Measurements from ENCODE around the gene CHERP. TPM values are rescaled to one million over a fixed set of nuclear protein-coding genes. Genes with fewer than 3 reads are reported as not detected.

CHERP gene
- total and polyA plus RNA-seq, 2 donors: 2.5 to 25.4 TPM

DNA sequence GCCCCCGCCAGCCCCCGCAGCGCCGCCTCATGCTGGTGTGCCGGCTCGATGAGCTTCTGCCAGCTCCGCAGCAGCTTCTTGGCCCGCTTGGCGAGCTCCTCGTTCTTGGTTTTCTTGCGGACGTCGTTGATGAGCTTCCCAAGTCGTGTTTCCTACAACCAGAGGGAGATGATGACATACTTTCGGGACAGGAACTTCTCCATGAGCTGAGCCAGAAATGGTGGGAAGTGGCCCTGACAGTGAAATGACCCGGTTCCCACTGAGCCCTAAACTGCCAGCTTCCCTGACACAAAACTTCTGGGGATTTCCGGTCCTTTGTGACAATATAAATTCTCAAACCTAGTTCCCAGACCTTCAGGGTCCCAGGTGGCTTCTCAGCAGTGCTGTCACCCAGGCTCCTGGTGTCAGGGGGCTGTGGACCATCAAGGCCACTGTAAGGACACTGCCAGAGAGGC lies 35.3 kb upstream of the CHERP start:
- H3K4me1 ChIP-seq (ENCODE audit: control insufficient read depth in 2 of 2, insufficient read depth in 2 of 2, low read length in 2 of 2): peaks cover 21 to 27% of the 10 kb centered on the region in 2 donors
- H3K27me3 ChIP-seq (ENCODE audit: control insufficient read depth in 2 of 2, insufficient read depth in 1 of 2, low read length in 1 of 2): no peaks in the 10 kb centered on the region
- no peak for DNase-seq (ENCODE audit: low read depth in 6 of 9, low spot score in 9 of 9)
- H3K4me3 ChIP-seq (ENCODE audit: low read length in 2 of 2): no peak overlapping the region
- H3K27ac ChIP-seq (ENCODE audit: low read depth in 1 of 2, low read length in 1 of 2): no peak overlapping the region
- peaks cover 54 to 57% of the 10 kb centered on the region in 2 donors for H3K36me3 ChIP-seq (ENCODE audit: control insufficient read depth in 2 of 2, insufficient read depth in 2 of 2, low read length in 1 of 2)
- H3K9me3 ChIP-seq (ENCODE audit: control insufficient read depth in 2 of 2, insufficient read depth in 1 of 2, low read length in 1 of 2): no peaks in the 10 kb centered on the region
- 96% methylated on average over 17 of the region's 17 CpGs for WGBS

DNA sequence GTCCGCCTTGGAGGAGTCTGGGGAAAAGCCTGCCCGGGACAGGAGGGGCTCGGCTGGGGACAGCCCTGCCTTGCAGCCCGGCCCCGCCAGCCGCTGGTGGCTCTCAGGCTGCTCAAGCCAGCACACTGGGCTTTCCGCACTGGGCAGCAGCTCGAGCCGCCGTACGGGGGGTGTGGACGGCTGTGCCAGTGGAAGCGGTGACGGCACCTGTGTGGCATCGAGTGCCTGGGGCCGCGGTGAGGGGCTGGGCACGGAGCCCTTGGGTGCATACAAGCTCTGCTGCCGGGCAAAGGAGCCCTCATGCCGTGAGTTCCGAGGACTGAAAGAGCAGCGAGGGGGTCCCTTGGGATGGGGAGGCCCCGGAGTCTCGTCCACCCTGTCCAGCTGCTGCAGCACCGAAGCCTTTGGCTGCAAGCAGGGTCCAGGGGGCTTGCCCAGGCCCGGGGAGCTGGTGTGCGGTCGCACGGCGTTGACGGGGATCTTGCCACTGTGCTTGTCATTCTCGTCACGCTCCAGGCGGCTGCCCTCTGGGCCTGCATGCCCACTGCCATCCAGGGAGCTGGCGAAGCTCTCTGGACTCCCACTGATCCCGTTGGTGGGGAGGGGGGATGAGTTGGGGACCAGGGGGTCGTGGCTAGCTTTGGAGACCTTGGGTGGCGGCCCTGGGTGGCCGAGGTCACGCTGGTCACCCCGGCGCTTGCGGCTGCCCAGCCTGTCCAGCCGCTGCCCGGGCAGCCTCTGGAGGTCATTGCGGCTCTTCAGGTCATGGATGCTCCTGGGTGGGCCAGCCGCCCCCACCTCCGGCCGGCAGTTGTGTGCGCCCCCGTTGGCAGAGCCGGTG lies 34.7 kb upstream of the CHERP start:
- DNase-seq (ENCODE audit: low read depth in 6 of 9, low spot score in 9 of 9): no peak
- Histone ChIP-seq H3K4me1 (ENCODE audit: control insufficient read depth in 2 of 2, insufficient read depth in 2 of 2, low read length in 2 of 2) (peaks cover 21 to 25% of the 10 kb centered on the region in 2 donors), H3K4me3 (ENCODE audit: low read length in 2 of 2) (no peak overlapping the region), H3K27me3 (ENCODE audit: control insufficient read depth in 2 of 2, insufficient read depth in 1 of 2, low read length in 1 of 2) (no peaks in the 10 kb centered on the region), H3K36me3 (ENCODE audit: control insufficient read depth in 2 of 2, insufficient read depth in 2 of 2, low read length in 1 of 2) (peaks cover 53 to 54% of the 10 kb centered on the region in 2 donors), H3K9me3 (ENCODE audit: control insufficient read depth in 2 of 2, insufficient read depth in 1 of 2, low read length in 1 of 2) (no peaks in the 10 kb centered on the region), H3K27ac (ENCODE audit: low read depth in 1 of 2, low read length in 1 of 2) (no peak overlapping the region)
- 96% methylated on average over 52 of the region's 52 CpGs for WGBS

DNA sequence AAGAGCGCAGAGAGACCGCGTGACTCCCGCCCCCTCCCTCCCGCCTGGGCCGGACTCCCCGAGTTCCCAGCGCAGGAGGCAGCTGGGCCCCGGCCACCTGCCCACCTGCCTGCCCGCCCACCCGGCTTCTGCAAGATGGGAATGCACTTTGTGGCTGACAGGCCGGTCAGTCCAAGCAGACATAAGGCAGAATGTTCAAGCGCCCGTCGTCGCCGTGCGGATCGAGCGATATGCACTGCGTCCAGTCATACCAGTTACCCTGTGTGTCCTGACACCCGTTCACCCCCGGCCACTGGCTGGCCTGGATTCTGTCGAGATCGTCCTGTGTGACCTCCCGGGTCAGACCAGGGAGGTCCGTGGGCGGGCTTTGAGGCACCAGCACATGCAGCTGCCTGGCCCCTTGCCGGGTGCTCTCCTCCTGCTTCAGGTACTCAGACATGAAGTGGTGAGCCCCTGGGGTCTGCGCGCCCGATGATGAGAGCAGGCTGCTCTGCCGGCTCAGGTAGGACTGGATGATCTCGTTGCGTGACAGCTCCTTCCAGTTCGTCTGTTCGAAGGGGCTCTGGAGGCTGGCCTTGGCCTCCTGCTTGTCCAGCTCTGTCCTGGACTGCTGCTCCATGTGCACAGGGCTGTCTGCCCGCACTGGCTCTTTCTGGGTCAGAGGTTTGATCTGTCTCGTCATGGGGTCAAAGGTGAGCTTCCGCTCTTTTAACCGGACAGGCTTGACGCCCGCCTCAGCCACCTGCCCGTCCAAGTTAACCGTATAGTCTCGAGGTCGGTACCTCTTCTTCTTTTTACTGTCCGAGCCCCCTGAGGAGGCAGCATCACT lies 33.8 kb upstream of the CHERP start:
- Histone ChIP-seq H3K36me3 (ENCODE audit: control insufficient read depth in 2 of 2, insufficient read depth in 2 of 2, low read length in 1 of 2) (peaks cover 50 to 53% of the 10 kb centered on the region in 2 donors), H3K4me1 (ENCODE audit: control insufficient read depth in 2 of 2, insufficient read depth in 2 of 2, low read length in 2 of 2) (peaks cover 29 to 32% of the 10 kb centered on the region in 2 donors), H3K27me3 (ENCODE audit: control insufficient read depth in 2 of 2, insufficient read depth in 1 of 2, low read length in 1 of 2) (no peaks in the 10 kb centered on the region), H3K27ac (ENCODE audit: low read depth in 1 of 2, low read length in 1 of 2) (no peak overlapping the region), H3K4me3 (ENCODE audit: low read length in 2 of 2) (no peak overlapping the region), H3K9me3 (ENCODE audit: control insufficient read depth in 2 of 2, insufficient read depth in 1 of 2, low read length in 1 of 2) (no peaks in the 10 kb centered on the region)
- no peak for DNase-seq (ENCODE audit: low read depth in 6 of 9, low spot score in 9 of 9)
- WGBS: 97% methylated on average over 48 of the region's 48 CpGs

DNA sequence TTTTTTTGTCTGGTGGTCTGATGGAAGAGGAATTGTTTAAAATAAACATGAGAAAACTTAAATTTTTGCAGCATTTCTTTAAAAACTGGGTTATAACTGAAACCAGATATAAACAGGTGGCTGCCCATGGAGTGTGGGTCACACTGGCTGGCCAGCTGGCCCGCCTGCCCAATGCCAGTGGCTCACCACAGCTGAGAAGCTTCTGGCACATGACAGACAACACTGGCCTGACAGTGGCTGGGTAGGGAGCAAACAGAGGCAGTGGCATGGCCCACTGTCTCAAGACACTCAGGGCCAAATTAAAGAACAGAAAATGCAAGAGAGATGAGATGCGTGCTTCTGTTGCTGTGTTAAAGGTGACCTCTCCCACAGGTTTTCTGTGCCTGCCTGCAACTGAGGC lies 33.0 kb upstream of the CHERP start:
- Histone ChIP-seq H3K36me3 (ENCODE audit: control insufficient read depth in 2 of 2, insufficient read depth in 2 of 2, low read length in 1 of 2) (peaks cover 50 to 57% of the 10 kb centered on the region in 2 donors), H3K27me3 (ENCODE audit: control insufficient read depth in 2 of 2, insufficient read depth in 1 of 2, low read length in 1 of 2) (no peaks in the 10 kb centered on the region), H3K4me3 (ENCODE audit: low read length in 2 of 2) (no peak overlapping the region), H3K9me3 (ENCODE audit: control insufficient read depth in 2 of 2, insufficient read depth in 1 of 2, low read length in 1 of 2) (no peaks in the 10 kb centered on the region), H3K4me1 (ENCODE audit: control insufficient read depth in 2 of 2, insufficient read depth in 2 of 2, low read length in 2 of 2) (peaks cover 31 to 40% of the 10 kb centered on the region in 2 donors), H3K27ac (ENCODE audit: low read depth in 1 of 2, low read length in 1 of 2) (no peak overlapping the region)
- WGBS: 97% methylated on average over 2 of the region's 2 CpGs
- DNase-seq (ENCODE audit: low read depth in 6 of 9, low spot score in 9 of 9): no peak

DNA sequence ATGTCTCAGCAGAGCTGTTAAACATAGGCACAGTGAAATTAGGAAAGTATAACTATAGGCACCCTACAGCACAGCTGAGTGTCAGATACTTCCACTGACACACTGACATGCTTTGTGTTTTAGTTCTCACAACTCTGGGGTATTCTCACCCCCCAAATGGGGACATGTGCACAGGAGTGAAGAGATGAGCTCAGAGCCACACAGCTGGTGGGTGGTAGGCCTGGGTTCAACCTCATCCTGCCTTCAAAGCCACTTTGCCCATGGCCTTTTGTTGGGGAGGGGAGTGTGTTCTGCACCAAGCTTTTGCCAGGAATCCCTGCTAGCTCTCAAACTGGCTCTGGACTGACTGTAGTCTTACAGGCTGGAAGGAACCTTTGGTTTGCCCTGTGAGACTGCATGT lies 31.7 kb upstream of the CHERP start:
- Histone ChIP-seq H3K27ac (ENCODE audit: low read depth in 1 of 2, low read length in 1 of 2) (peak overlapping the region; percentile 46 to 89), H3K9me3 (ENCODE audit: control insufficient read depth in 2 of 2, insufficient read depth in 1 of 2, low read length in 1 of 2) (no peaks in the 10 kb centered on the region), H3K27me3 (ENCODE audit: control insufficient read depth in 2 of 2, insufficient read depth in 1 of 2, low read length in 1 of 2) (no peaks in the 10 kb centered on the region), H3K36me3 (ENCODE audit: control insufficient read depth in 2 of 2, insufficient read depth in 2 of 2, low read length in 1 of 2) (peaks cover 51 to 61% of the 10 kb centered on the region in 2 donors), H3K4me3 (ENCODE audit: low read length in 2 of 2) (peak overlapping the region in 1 of 2 donors; percentile 98), H3K4me1 (ENCODE audit: control insufficient read depth in 2 of 2, insufficient read depth in 2 of 2, low read length in 2 of 2) (peaks cover 31 to 42% of the 10 kb centered on the region in 2 donors)
- peak in 2 of 9 donors; percentile 54 to 73 for DNase-seq (ENCODE audit: low read depth in 6 of 9, low spot score in 9 of 9)

DNA sequence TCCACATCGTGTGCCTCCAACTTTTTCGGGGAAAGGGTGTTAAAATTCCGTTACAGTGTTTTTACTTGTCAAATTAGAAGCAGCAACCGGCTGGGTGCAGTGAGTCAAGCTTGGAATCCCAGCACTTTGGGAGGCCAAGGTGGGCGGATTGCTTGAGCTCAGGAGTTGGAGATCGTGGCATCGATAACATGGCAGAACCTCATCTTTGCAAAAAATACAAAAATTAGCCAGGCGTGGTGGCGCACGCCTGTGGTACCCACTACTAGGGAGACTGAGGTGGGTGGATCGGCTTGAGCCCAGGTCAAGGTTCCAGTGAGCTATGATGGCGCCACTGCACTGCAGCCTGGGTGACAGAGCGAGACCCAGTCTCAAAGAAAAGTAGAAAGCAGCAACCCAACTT lies 31.1 kb upstream of the CHERP start:
- no peak for DNase-seq (ENCODE audit: low read depth in 6 of 9, low spot score in 9 of 9)
- Histone ChIP-seq H3K36me3 (ENCODE audit: control insufficient read depth in 2 of 2, insufficient read depth in 2 of 2, low read length in 1 of 2) (peaks cover 46 to 60% of the 10 kb centered on the region in 2 donors), H3K4me3 (ENCODE audit: low read length in 2 of 2) (peak overlapping the region; percentile 88 to 98), H3K27ac (ENCODE audit: low read depth in 1 of 2, low read length in 1 of 2) (peak overlapping the region; percentile 89 to 90), H3K27me3 (ENCODE audit: control insufficient read depth in 2 of 2, insufficient read depth in 1 of 2, low read length in 1 of 2) (no peaks in the 10 kb centered on the region), H3K4me1 (ENCODE audit: control insufficient read depth in 2 of 2, insufficient read depth in 2 of 2, low read length in 2 of 2) (peaks cover 31 to 42% of the 10 kb centered on the region in 2 donors), H3K9me3 (ENCODE audit: control insufficient read depth in 2 of 2, insufficient read depth in 1 of 2, low read length in 1 of 2) (no peaks in the 10 kb centered on the region)
- WGBS: 78% methylated on average over 13 of the region's 13 CpGs

DNA sequence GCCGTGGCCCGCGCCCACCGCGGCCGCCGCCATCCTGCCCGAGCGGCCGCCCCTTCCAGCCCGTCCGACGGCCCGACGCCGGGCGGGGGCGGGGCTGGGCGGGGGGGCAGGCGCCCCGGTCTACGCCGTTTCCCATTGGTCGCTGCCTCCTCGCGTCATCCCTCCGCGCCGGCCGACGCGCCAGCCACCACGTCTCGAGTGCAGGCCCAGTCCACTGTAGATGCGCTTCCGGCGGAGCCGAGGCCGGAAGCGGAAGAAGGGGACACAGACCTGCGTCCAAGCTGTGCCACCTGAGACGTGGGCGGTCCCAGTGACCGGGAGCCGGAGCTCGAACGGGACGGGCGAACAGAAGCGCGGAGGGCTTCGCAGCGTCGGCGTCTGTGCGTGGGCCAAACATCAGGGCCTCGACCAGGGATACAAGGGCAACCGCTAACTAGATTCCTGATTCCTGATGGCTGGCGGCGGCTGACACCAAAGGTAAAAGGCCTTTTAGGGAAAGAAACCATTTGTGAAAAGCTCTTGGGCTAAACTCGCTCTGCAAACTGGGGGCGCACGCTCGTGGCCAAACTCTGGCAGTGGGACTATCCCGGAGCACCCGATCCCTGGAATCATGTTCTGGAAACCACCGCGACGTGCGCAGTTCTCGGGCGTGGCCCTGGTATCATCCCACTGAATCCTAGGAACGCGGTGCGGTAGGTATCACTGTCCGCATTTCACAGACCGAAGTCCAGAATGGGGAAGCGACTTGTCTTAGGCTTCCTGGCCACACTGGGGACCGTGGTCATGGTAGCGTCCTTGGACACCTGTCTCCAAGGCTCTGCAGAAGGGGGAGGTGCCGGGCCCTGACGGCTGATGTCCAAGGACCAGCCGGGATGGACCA lies 30.3 kb upstream of the CHERP start, which contains the start of gene SLC35E1:
TSS of gene SLC35E1 (minus strand) at position 84 of the 880 bp plus-strand sequence. CDS start at position 33, 51 bp downstream.
- H3K4me3 ChIP-seq (ENCODE audit: low read length in 2 of 2): peak within 1 kb of the TSS; percentile 88 to 98
- H3K27ac ChIP-seq (ENCODE audit: low read depth in 1 of 2, low read length in 1 of 2): peak within 1 kb of the TSS; percentile 89 to 90
- peaks cover 0 to 3% of the 10 kb centered on the region in 2 donors for H3K9me3 ChIP-seq (ENCODE audit: control insufficient read depth in 2 of 2, insufficient read depth in 1 of 2, low read length in 1 of 2)
- DNase-seq (ENCODE audit: low read depth in 6 of 9, low spot score in 9 of 9): peak; percentile 69 to 94 (median 86)
- H3K36me3 ChIP-seq (ENCODE audit: control insufficient read depth in 2 of 2, insufficient read depth in 2 of 2, low read length in 1 of 2): peaks cover 44 to 60% of the 10 kb centered on the region in 2 donors
- WGBS: under 1% methylated on average over 83 of the region's 83 CpGs
- no peaks in the 10 kb centered on the region for H3K27me3 ChIP-seq (ENCODE audit: control insufficient read depth in 2 of 2, insufficient read depth in 1 of 2, low read length in 1 of 2)
- peaks cover 31 to 47% of the 10 kb centered on the region in 2 donors for H3K4me1 ChIP-seq (ENCODE audit: control insufficient read depth in 2 of 2, insufficient read depth in 2 of 2, low read length in 2 of 2)

DNA sequence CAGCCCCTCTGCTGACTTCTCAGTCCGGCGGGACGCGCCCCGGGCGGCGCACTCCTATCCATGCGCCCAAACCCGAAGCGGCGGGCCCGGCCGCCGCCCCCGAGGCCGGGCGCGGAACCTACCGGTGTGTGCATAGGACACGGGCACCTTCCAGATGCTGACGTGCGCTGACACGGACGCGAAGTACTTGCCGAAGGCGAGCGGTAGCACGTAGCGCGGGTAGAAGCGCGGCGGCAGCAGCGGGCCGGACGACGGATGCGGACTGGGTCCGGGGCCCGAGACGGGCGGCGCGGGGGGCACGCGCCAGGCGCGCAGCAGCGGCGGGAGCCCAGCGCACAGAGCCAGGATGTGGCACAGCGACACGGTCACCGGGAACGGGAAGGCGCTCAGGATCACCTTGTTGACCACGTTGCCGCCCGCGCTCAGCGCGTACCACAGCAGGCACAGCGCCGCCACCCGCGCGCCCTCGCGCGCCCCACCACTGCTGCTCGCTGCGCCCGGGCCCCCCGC lies 29.6 kb upstream of the CHERP start:
- Histone ChIP-seq H3K27me3 (ENCODE audit: control insufficient read depth in 2 of 2, insufficient read depth in 1 of 2, low read length in 1 of 2) (no peaks in the 10 kb centered on the region), H3K36me3 (ENCODE audit: control insufficient read depth in 2 of 2, insufficient read depth in 2 of 2, low read length in 1 of 2) (peaks cover 37 to 62% of the 10 kb centered on the region in 2 donors), H3K4me3 (ENCODE audit: low read length in 2 of 2) (peak overlapping the region; percentile 52 to 88), H3K4me1 (ENCODE audit: control insufficient read depth in 2 of 2, insufficient read depth in 2 of 2, low read length in 2 of 2) (peaks cover 34 to 54% of the 10 kb centered on the region in 2 donors), H3K9me3 (ENCODE audit: control insufficient read depth in 2 of 2, insufficient read depth in 1 of 2, low read length in 1 of 2) (peaks cover 0 to 3% of the 10 kb centered on the region in 2 donors), H3K27ac (ENCODE audit: low read depth in 1 of 2, low read length in 1 of 2) (peak overlapping the region in 1 of 2 donors; percentile 58)
- under 1% methylated on average over 75 of the region's 75 CpGs for WGBS
- DNase-seq (ENCODE audit: low read depth in 6 of 9, low spot score in 9 of 9): peak in 1 of 9 donors; percentile 44
